ENCODE data around the gene WNT1. TPM values are rescaled to one million over a fixed set of nuclear protein-coding genes. Genes with fewer than 3 reads are reported as not detected.

The WNT1 gene
- total RNA-seq, 1 donor from 2014 or later, result 28.9 TPM

GRCh38 chr12:48968467-48968866 is 9.7 kb upstream of the WNT1 start:
- no peak for TF ChIP-seq CTCF (conservative IDR thresholded peaks at IDR 0.05)
- peaks cover 77% of the 10 kb centered on the region for H3K27me3 Mint-ChIP-seq
- no peaks in the 10 kb centered on the region for H3K9me3 Mint-ChIP-seq
- no peak for DNase-seq (ENCODE audit: extremely low spot score, unreplicated experiment)
- no peak overlapping the region for H3K27ac Mint-ChIP-seq
- H3K4me1 Mint-ChIP-seq (ENCODE audit: unreplicated experiment), result peaks cover 19% of the 10 kb centered on the region
- H3K4me3 Mint-ChIP-seq, result peak overlapping the region; percentile 5
- no peaks in the 10 kb centered on the region for H3K36me3 Mint-ChIP-seq

DNA sequence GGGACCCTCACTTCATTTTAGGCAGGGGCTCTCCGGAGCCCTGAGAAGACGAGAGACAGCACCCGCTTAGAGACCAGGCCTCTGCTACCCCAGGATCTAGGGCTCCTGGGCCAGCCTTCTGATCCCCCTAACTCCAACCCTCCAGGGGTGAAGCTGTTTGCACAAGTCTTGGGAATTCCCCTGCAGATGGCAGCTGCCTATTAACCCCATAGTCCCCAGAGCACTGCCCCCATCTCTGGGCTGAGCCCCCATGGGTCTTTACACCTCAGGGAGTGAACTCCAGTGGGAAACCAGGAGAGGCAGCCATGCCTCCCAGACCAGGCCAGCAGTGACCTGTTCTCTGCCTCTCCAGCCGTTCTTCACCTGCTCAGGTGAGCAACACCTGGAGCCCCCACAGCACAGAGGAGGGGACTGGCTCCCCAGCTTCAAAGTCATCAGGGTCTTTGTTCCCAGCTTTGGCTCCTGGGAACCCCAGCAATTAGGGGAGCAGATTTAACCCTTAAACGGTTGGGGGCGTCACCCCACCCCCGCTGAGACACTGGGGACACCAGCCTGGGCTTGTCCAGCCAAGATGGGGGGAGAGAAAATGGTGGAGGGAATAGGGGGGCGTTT is 8.9 kb upstream of the WNT1 start:
- H3K27me3 Mint-ChIP-seq, result peaks cover 85% of the 10 kb centered on the region
- H3K36me3 Mint-ChIP-seq, result no peaks in the 10 kb centered on the region

DNA sequence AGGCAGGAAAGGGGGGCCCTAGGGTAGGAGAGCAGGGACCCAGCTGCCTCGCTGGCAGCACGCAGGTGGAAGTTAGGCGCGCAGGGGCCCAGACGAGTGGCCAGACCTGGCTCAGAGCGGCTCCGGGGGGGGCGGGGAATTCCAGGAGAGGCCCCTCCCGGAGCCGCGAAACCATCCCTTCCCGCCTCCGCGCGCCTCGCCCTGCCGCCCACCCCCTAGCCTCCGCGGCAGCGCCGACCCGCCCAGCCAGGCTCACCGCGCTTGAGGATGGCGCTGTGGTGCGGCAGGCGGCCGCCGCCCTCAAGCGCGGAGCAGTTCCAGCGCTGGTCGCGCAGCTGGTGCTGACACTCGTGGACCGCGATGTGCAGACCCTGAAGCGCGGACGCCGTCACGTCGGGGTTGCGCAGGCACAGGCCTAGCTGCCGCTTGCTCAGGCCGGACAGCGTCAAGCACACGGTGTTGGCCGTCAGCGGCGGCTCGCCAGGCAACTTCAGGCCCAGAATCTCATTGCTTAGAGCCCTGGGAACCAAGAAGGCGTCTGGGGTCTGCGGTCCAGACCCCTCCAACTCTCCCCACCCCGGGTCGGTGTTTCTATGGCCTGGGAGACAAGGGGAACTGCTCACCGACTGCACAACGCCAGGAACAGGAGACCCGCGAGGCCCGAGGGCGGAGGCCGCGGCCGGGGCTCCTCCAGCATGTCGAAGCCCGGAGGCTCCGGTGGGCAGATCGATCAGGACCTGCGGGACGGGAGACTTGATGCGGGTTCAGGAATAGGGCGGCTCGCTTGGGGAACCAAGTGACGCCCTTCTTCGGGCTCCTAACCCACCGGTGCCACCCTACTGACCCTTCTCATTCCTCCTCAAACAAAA is 8.1 kb upstream of the WNT1 start:
- Mint-ChIP-seq H3K9me3 (no peaks in the 10 kb centered on the region), H3K4me1 (ENCODE audit: unreplicated experiment) (peaks cover 19% of the 10 kb centered on the region), H3K36me3 (no peaks in the 10 kb centered on the region), H3K4me3 (peak overlapping the region; percentile 89), H3K27me3 (peaks cover 87% of the 10 kb centered on the region), H3K27ac (peak overlapping the region; percentile 89)
- peak; percentile 21 for TF ChIP-seq CTCF (conservative IDR thresholded peaks at IDR 0.05)
- DNase-seq (ENCODE audit: extremely low spot score, unreplicated experiment), result no peak

More for the DNA sequence above, 8.9 kb upstream of the WNT1 start:
- Mint-ChIP-seq H3K27ac (no peak overlapping the region), H3K4me1 (ENCODE audit: unreplicated experiment) (peaks cover 19% of the 10 kb centered on the region), H3K9me3 (no peaks in the 10 kb centered on the region), H3K4me3 (peak overlapping the region; percentile 59)
- DNase-seq (ENCODE audit: extremely low spot score, unreplicated experiment), result no peak
- TF ChIP-seq CTCF (conservative IDR thresholded peaks at IDR 0.05), result no peak

GRCh38 chr12:48970702-48971334 is 7.3 kb upstream of the WNT1 start:
- peak overlapping the region; percentile 89 for H3K27ac Mint-ChIP-seq
- H3K4me1 Mint-ChIP-seq (ENCODE audit: unreplicated experiment), result peaks cover 19% of the 10 kb centered on the region
- TF ChIP-seq CTCF (conservative IDR thresholded peaks at IDR 0.05), result no peak
- no peak for DNase-seq (ENCODE audit: extremely low spot score, unreplicated experiment)
- peaks cover 87% of the 10 kb centered on the region for H3K27me3 Mint-ChIP-seq
- H3K9me3 Mint-ChIP-seq, result no peaks in the 10 kb centered on the region
- peak overlapping the region; percentile 89 for H3K4me3 Mint-ChIP-seq
- H3K36me3 Mint-ChIP-seq, result no peaks in the 10 kb centered on the region

- DNase-seq (ENCODE audit: extremely low spot score, unreplicated experiment), result no peak
- peaks cover 19% of the 10 kb centered on the region for H3K4me1 Mint-ChIP-seq (ENCODE audit: unreplicated experiment)
- no peak for TF ChIP-seq CTCF (conservative IDR thresholded peaks at IDR 0.05)
- H3K27me3 Mint-ChIP-seq, result peaks cover 95% of the 10 kb centered on the region
- no peak overlapping the region for H3K4me3 Mint-ChIP-seq
- no peaks in the 10 kb centered on the region for H3K9me3 Mint-ChIP-seq
- no peaks in the 10 kb centered on the region for H3K36me3 Mint-ChIP-seq
- H3K27ac Mint-ChIP-seq, result no peak overlapping the region
Observed at GRCh38 chr12:48972213-48972951, 5.7 kb upstream of the WNT1 start.

Measured in type B pancreatic cell (in vitro differentiated cells).